Transverse colon (tissue), 4 donors: Measurements from ENCODE around the gene CHST15.

Source experiments
- POLR2AphosphoS5 ChIP-seq, 3 donors: sonication (generic); formaldehyde crosslinking; IDR thresholded peaks; one replicate each; pipeline ENCODE4 v1.6.1; 2016; ENCODE audit warnings: antibody characterized with exemption in 3 of 3
- TF ChIP-seq, protein P1 (sequence below), 5 experiments: fragments of 200-600 bp in 3 of 5; fragments of 450-650 bp in 2 of 5; sonication (generic) in 3 of 5; IDR thresholded peaks; 1 replicate in 2 of 5; 2 replicates in 3 of 5; pipeline ENCODE4 v1.5.1; 2016 to 2017; ENCODE audit warnings: antibody characterized with exemption in 5 of 5, inconsistent platforms in 3 of 5, mild to moderate bottlenecking in 2 of 5, moderate library complexity in 1 of 5

DNA sequence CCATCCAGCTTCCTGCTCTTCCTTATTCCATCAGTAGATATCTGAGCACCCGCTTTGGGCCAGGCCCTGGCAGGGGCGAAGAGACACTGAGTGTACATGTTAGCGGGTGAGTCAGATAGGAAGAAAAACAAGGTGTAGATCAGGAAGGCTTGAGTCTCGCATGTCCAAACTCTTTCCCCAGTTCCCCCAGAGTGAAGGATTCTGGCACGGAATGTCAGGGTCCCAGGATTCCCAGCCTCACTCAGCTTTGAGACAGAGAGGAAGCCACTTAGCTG is 24.1 kb upstream of the CHST15 start:
- TF ChIP-seq, protein P1, sequence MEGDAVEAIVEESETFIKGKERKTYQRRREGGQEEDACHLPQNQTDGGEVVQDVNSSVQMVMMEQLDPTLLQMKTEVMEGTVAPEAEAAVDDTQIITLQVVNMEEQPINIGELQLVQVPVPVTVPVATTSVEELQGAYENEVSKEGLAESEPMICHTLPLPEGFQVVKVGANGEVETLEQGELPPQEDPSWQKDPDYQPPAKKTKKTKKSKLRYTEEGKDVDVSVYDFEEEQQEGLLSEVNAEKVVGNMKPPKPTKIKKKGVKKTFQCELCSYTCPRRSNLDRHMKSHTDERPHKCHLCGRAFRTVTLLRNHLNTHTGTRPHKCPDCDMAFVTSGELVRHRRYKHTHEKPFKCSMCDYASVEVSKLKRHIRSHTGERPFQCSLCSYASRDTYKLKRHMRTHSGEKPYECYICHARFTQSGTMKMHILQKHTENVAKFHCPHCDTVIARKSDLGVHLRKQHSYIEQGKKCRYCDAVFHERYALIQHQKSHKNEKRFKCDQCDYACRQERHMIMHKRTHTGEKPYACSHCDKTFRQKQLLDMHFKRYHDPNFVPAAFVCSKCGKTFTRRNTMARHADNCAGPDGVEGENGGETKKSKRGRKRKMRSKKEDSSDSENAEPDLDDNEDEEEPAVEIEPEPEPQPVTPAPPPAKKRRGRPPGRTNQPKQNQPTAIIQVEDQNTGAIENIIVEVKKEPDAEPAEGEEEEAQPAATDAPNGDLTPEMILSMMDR (IDR thresholded peaks at IDR 0.05), result no peak
- TF ChIP-seq POLR2AphosphoS5 (IDR thresholded peaks at IDR 0.05), result no peak
